Nephron progenitor cell (in vitro differentiated cells): ENCODE results near the gene DTX2.
"Not testable (repeated sequence)": the region's sequence is repeated elsewhere in the genome, so short reads cannot be mapped to it uniquely, and the experiment has no call there.

Source experiments
- DNase-seq: peaks from one replicate; pipeline ENCODE4 v3.0.0; 2021
- H3K27ac Mint-ChIP-seq: 2 replicates; pipeline ENCODE4 v1.8.0; 2021; ENCODE audit warnings: mild to moderate bottlenecking, moderate library complexity, mixed read lengths
- H3K27me3 Mint-ChIP-seq: 2 replicates; pipeline ENCODE4 v1.8.0; 2021; ENCODE audit warnings: mild to moderate bottlenecking, low read depth, mixed read lengths; ENCODE audit not compliant: poor library complexity
- H3K36me3 Mint-ChIP-seq: 2 replicates; pipeline ENCODE4 v1.8.0; 2021; ENCODE audit warnings: low read depth, mixed read lengths
- H3K4me1 Mint-ChIP-seq: 2 replicates; pipeline ENCODE4 v1.8.0; 2021; ENCODE audit warnings: mixed read lengths
- H3K4me3 Mint-ChIP-seq: 2 replicates; pipeline ENCODE4 v1.8.0; 2021; ENCODE audit warnings: mild to moderate bottlenecking, moderate library complexity, mixed read lengths
- H3K9me3 Mint-ChIP-seq: 2 replicates; pipeline ENCODE4 v1.8.0; 2021; ENCODE audit warnings: mild to moderate bottlenecking, moderate library complexity, mixed read lengths

DTX2 gene

DNA sequence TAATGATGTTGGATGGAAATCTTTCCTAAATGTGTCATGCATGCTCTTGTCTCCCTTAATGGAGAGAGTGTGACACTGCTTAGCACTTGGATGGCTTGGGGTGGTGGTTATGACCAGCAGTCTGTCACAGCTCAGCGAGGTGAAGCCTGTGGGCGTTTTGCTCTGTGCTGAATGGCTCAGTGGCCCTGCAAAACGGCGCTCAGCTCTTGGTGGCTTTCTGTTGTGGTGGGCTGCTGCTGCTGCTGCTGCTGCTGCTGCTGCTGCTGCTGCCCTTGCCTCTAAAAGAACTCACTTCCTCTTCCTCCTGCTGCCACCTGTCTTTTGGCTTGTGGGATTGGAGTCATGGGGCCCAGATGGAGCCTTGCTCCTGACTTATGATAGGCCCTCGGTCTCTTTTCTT lies 25.1 kb downstream of the DTX2 start:
- not testable (repeated sequence) for DNase-seq, H3K27me3 Mint-ChIP-seq, H3K9me3 Mint-ChIP-seq, H3K4me1 Mint-ChIP-seq, H3K27ac Mint-ChIP-seq, H3K36me3 Mint-ChIP-seq, H3K4me3 Mint-ChIP-seq

DNA sequence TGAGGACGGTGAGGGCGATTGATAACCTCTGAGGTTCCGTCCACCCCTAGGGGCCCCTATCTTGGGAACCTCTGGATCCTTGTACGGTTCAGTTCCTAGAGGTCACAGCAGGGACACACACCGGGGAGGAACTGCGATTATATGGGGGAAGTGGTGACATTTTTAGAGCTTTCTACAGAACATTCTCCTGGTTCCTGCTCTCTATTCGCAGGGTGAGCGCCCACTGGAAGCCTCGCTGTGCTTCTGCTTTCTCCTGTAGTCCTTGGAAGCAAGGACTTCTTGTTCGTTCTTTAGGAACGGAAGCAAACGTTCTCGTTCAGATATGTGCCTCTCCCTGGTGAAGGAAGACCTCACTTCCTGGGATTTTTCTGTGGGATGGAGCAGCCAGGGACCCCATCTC lies 26.5 kb downstream of the DTX2 start:
- H3K27me3 Mint-ChIP-seq, H3K4me3 Mint-ChIP-seq, H3K36me3 Mint-ChIP-seq, H3K4me1 Mint-ChIP-seq, H3K9me3 Mint-ChIP-seq, H3K27ac Mint-ChIP-seq, DNase-seq: not testable (repeated sequence)

DNA sequence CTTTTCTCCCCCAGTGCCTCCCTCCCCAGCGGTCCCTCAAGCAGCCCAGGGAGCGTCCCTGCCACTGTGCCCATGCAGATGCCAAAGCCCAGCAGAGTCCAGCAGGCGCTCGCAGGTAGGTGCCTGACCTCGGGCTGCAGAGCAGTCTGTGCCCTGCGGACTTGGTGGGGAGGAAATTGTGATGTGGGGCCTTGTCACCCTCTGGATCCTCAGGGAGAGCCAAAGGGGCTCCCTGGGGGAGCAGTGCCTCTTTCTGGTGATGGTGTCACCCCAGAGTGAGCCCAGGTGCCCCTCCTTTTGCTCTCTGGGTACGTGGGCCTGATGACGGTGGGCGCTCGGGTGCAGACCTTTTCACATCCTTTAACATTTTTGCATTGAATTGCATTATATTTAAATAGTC lies 30.6 kb downstream of the DTX2 start:
- H3K27me3 Mint-ChIP-seq, H3K36me3 Mint-ChIP-seq, H3K27ac Mint-ChIP-seq, H3K4me3 Mint-ChIP-seq, H3K4me1 Mint-ChIP-seq, DNase-seq, H3K9me3 Mint-ChIP-seq: not testable (repeated sequence)

DNA sequence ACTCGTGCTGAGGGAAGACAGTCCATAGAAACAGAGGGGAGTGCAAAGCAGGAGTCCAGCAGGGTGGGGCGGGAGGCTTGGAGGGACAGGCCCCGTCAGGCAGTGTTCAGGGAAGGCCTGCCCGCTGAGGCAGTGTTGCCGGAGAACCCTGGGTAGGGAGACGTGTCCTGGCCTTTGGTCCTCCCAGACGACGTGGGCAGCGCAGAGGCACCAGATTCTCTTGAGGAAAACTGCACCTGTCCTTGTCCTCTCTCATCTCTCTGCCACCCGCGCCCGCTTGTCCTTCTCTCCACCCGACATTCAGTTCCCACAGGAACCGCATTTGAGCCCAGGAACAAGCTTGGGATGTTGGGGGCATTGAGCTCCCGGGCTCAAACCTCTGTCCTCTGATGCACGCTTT lies 34.2 kb downstream of the DTX2 start:
- not testable (repeated sequence) for H3K27me3 Mint-ChIP-seq, H3K36me3 Mint-ChIP-seq, H3K4me3 Mint-ChIP-seq, H3K27ac Mint-ChIP-seq, H3K9me3 Mint-ChIP-seq, DNase-seq, H3K4me1 Mint-ChIP-seq

DNA sequence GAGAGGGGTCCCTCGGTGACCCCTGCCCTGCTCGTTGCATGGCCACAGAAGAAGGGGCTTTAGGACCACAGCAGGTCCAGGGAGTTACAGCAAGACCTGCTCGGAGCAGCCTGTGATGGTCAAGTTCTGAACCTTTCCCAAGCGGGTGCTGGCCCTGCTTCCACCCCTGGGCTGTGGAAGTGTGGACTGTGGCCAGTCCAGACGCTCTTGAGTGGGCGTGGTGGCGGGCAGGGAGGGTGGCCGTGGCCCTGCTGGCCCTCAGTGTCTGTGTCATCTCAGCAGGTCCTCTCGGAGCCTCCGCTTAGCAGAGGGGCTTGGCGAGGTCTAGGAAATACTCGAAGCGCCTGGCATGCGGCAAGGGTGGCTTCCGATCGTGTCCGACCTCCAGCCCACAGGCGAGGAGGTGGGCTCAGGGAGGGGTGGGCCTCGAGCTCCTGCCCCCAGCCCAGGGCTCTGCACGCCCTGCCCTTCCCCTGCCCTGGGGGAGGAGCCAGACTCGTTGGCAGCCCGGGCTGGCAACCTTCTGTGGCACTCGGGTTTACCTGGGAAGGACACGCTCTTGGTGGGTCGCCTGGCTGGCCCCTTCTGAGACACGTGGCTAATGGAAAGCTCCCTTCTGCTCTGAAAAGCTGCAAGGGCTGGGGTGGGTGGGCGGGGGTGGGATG lies 36.5 kb downstream of the DTX2 start:
- H3K4me3 Mint-ChIP-seq, H3K36me3 Mint-ChIP-seq, H3K27ac Mint-ChIP-seq, H3K27me3 Mint-ChIP-seq, H3K9me3 Mint-ChIP-seq, DNase-seq, H3K4me1 Mint-ChIP-seq: not testable (repeated sequence)

DNA sequence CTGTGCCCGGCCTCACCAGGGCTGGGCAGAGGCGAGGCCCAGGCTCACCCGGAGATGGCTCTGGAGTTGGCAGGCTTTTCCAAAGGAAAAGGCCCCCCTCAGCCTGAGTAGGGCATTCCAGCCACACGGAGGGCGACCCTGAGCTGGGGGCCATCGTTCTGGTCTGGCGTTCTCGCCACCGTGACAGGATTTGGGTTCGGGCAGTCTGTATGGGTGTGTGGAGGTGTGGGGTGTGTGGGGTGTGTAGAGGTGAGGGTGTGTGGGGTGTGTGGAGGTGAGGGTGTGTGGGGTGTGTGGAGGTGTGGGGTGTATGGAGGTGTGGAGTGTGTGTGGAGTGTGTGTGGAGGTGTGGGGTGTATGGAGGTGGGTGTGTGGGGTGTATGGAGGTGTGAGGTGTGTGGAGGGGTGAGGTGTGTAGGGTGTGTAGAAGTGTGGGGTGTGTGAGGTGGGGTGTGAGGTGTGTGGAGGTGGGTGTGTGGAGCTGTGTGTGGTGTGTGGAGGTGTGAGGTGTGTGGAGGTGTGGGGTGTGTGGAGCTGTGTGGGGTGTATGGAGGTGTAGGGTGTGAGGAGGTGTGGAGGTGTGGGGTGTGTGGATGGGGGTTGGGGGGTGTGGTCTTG lies 37.2 kb downstream of the DTX2 start:
- not testable (repeated sequence) for H3K4me3 Mint-ChIP-seq, H3K9me3 Mint-ChIP-seq, DNase-seq, H3K4me1 Mint-ChIP-seq, H3K27ac Mint-ChIP-seq, H3K27me3 Mint-ChIP-seq, H3K36me3 Mint-ChIP-seq

DNA sequence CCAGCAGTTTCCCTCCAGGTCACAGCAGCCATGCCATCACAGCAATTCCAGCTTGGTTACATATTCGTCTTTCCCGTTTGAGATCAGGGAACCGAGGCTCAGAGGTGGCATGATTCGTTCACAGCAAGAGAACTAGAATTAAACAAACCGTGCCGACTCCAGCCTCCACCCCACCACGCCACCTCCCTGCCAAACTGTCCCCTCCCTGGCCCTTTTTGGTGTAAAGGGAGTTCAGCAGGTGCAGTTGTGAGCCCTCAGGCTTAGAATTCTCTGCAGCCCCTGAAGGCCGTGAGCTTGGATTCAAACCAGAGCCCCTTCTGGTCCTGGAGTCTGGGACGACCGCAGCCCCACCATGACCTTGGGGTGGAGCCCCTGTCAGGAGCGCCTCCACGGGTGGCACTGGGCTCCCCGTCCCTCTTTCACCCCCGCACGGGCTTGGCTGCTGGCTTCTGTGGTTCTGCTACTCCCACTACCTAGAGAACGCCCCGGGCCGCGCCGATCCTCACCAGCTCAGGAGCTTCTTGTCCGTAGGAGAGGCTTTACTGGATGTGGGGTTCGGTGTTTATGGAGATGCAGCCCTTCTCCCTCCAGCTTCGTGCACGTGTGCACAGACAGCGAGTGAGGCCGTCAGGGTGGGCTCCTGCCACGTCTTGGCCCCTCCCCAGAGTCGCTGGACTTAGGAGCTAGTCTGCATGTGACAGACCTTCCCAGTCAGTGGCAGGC lies 37.9 kb downstream of the DTX2 start:
- not testable (repeated sequence) for DNase-seq, H3K27ac Mint-ChIP-seq, H3K4me3 Mint-ChIP-seq, H3K9me3 Mint-ChIP-seq, H3K4me1 Mint-ChIP-seq, H3K36me3 Mint-ChIP-seq, H3K27me3 Mint-ChIP-seq

DNA sequence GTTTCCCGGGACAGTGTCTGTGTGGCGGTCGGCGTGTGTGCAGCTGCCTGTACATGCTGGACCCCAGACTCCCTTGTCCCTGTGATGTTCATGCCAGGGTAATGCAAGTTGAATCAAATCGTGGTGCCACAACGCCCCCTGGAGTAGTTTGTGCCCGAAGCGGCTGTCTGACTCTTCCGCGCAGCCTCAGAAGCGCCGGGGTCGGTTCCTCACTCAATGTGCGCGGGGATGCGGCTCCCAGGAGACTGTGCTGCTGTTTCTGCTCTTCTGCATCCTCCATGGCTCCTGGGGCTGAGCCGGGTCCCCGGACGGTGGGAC lies 38.4 kb downstream of the DTX2 start:
- not testable (repeated sequence) for H3K4me1 Mint-ChIP-seq, H3K27ac Mint-ChIP-seq, DNase-seq, H3K36me3 Mint-ChIP-seq, H3K4me3 Mint-ChIP-seq, H3K27me3 Mint-ChIP-seq, H3K9me3 Mint-ChIP-seq

DNA sequence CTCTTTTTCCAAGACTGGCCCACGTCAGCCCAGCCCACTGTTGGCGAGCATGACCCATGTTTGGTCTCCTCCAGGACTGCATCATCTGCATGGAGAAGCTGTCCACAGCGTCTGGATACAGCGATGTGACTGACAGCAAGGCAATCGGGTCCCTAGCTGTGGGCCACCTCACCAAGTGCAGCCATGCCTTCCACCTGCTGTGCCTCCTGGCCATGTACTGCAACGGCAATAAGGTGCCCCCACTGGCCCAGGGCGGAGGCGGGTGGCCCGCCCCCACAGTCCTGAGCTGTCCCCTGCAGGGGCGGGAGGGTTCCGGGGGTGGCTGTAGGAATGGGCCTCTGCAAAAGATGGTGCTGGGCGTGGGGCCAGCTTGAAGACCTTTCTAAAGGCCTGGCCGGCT lies 40.7 kb downstream of the DTX2 start:
- not testable (repeated sequence) for DNase-seq, H3K36me3 Mint-ChIP-seq, H3K27me3 Mint-ChIP-seq, H3K9me3 Mint-ChIP-seq, H3K4me1 Mint-ChIP-seq, H3K27ac Mint-ChIP-seq, H3K4me3 Mint-ChIP-seq

DNA sequence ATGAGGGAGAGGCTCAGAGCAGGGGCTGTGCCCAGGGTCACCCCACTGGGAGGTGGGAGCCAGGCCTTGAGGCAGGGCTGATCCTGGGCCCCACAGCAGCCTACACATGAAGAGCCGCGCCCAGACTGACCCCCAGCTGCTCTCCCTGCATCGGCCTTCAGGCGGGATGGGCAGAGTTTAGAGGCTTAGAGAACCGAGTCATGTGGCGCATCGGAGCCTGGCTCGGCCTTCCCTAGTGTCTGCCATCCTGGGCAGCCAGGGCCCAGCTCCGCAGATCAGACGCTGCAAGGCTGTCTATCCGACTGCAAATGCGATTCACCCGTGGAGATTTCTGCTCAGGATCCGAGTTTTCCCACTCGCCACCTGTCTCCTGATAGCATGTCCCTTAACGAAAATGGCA lies 41.3 kb downstream of the DTX2 start:
- not testable (repeated sequence) for H3K4me1 Mint-ChIP-seq, H3K27ac Mint-ChIP-seq, H3K9me3 Mint-ChIP-seq, H3K36me3 Mint-ChIP-seq, H3K27me3 Mint-ChIP-seq, DNase-seq, H3K4me3 Mint-ChIP-seq

DNA sequence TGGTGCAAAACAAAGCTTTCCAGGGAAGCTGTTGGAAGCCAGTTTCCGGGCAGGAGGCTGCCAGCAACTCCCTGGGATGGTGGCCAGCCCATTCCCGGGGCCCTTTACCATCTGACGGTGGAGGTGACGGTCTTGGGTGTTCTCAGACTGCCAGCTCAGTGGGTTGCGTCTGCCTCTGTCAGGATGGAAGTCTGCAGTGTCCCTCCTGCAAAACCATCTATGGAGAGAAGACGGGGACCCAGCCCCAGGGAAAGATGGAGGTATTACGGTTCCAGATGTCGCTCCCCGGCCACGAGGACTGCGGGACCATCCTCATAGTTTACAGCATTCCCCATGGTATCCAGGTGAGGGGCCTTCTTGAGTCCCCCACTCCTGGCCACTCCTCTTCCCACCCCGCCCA lies 41.7 kb downstream of the DTX2 start:
- H3K9me3 Mint-ChIP-seq, H3K4me1 Mint-ChIP-seq, H3K36me3 Mint-ChIP-seq, H3K27ac Mint-ChIP-seq, DNase-seq, H3K4me3 Mint-ChIP-seq, H3K27me3 Mint-ChIP-seq: not testable (repeated sequence)

DNA sequence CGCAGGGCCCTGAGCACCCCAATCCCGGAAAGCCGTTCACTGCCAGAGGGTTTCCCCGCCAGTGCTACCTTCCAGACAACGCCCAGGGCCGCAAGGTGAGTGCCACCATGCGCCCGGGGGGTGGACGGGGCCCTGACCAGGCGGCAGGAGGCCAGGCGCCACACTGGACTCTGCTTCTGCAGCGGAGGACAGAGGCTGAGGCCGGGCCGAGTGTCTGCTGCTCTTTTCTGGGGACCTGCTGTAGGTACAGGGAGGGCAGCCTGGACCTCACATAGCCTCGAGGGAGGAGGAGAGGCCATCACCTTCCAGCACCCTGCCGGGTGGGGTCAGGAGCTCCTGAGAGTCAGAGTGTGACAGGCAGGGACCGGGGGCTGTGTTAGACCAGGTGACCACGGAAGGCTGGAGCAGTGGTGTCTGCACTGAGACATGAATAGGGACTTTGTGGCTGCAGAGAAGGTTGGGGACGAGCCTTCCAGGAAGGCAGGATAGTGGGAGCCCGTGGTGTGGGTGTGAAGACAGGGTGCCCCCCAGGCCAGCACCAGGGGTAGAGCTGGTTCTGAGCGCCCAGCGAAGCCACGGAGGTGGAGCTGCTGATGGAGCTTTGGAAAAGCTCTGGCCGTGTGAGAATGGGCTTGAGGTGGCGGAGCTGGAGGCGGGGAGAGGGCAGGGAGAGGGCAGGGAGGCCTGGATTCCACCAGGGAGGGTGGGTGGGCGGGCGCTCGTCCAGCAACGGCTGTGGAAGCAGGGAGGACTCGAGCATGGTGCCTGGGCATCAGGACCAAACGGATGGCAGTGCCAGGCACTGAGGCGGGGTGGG lies 43.0 kb downstream of the DTX2 start:
- not testable (repeated sequence) for H3K4me3 Mint-ChIP-seq, H3K27me3 Mint-ChIP-seq, H3K36me3 Mint-ChIP-seq, H3K9me3 Mint-ChIP-seq, H3K4me1 Mint-ChIP-seq, DNase-seq, H3K27ac Mint-ChIP-seq
